HCT116 (cell line): ENCODE results near the gene KRIT1. TPM values are rescaled to one million over a fixed set of nuclear protein-coding genes. Genes with fewer than 3 reads are reported as not detected.

Experiments
- ATAC-seq: fragments of 200-7000 bp; cut with Tn5 transposase; 2 replicates; pipeline ENCODE4 v1.9.1; 2020; ENCODE audit warnings: mild to moderate bottlenecking, moderate library complexity
- BruUV-seq: library from RNA; stranded (reverse); fragments of 400-500 nt; replicated peaks from 2 replicates; lab custom pipeline; 2021; lab: Mats Ljungman, UMichigan
- CTCF ChIA-PET: fragments of 300-600 bp; sonication (Branson Sonifier 250); formaldehyde crosslinking; loops from one replicate; lab custom pipeline; 2021; ENCODE audit warnings: antibody characterized with exemption; lab: Charles Lee
- POLR2A ChIA-PET: fragments of 300-600, 350-600 bp; sonication (Branson Sonifier 250); formaldehyde crosslinking; loops from one replicate; lab custom pipeline; 2021; ENCODE audit warnings: antibody characterized with exemption; lab: Charles Lee
- RAD21 ChIA-PET, 2 experiments: fragments of 300-600 bp; sonication (Branson Sonifier 250); formaldehyde crosslinking; loops; one replicate each; lab custom pipeline; 2023; ENCODE audit warnings: low total read pairs in 2 of 2; ENCODE audit not compliant: uncharacterized antibody in 2 of 2, unreplicated experiment in 2 of 2, low non-redundant PET in 1 of 2; lab: Charles Lee
- DNase-seq: peaks from one replicate; pipeline ENCODE4 v3.0.0-alpha.2; 2010; ENCODE audit warnings: low read depth, low spot score
- H2AFZ ChIP-seq: fragments of 200-600 bp; shearing (Covaris generic), sonication (generic); 2 replicates; pipeline ENCODE4 v1.6.1; 2017; ENCODE audit warnings: low read depth, mixed run types, mixed read lengths, antibody characterized with exemption, low read length; ENCODE audit not compliant: poor library complexity, severe bottlenecking
- H3K27ac ChIP-seq: 2 replicates; pipeline ENCODE4 v1.5.1; 2012; ENCODE audit warnings: low read depth, low read length
- H3K27me3 ChIP-seq: fragments of 200-600 bp; sonication (generic); 2 replicates; pipeline ENCODE4 v1.6.1; 2016; ENCODE audit warnings: mixed run types, low read length, mixed read lengths; ENCODE audit not compliant: insufficient read depth
- H3K36me3 ChIP-seq, 2 experiments: fragments of 200-500 bp in 1 of 2; fragments of 200-600 bp in 1 of 2; sonication (Bioruptor generic) in 1 of 2; sonication (generic) in 1 of 2; 2 replicates each; pipeline versions ENCODE4 v1.5.1 to v1.6.1; 2014 to 2016; ENCODE audit warnings: low read length in 2 of 2, inconsistent platforms in 1 of 2, mixed read lengths in 1 of 2, mixed run types in 1 of 2; ENCODE audit not compliant: insufficient read depth in 2 of 2, control insufficient read depth in 1 of 2
- H3K4me1 ChIP-seq, 2 experiments: fragments of 200-600 bp in 1 of 2; sonication (generic) in 1 of 2; 2 replicates each; pipeline versions ENCODE4 v1.5.1 to v1.6.1; 2012 to 2017; ENCODE audit warnings: low read length in 2 of 2, inconsistent platforms in 1 of 2, mild to moderate bottlenecking in 1 of 2, mixed read lengths in 1 of 2, mixed run types in 1 of 2, moderate library complexity in 1 of 2; ENCODE audit not compliant: insufficient read depth in 2 of 2, control insufficient read depth in 1 of 2
- H3K4me2 ChIP-seq: fragments of 200-600 bp; sonication (generic); 2 replicates; pipeline ENCODE4 v1.6.1; 2017; ENCODE audit warnings: mixed run types, low read length, mixed read lengths
- H3K4me3 ChIP-seq, 2 experiments: fragments of 200-600 bp in 1 of 2; sonication (generic) in 1 of 2; replicated peaks in 1 of 2; 2 replicates each; pipeline ENCODE4 v1.5.1; 2011 to 2016; ENCODE audit warnings: low read length in 2 of 2, control low read depth in 1 of 2, low read depth in 1 of 2, mild to moderate bottlenecking in 1 of 2, mixed read lengths in 1 of 2, mixed run types in 1 of 2
- H3K79me2 ChIP-seq: fragments of 200-600 bp; sonication (generic); 2 replicates; pipeline ENCODE4 v1.6.1; 2017; ENCODE audit warnings: mild to moderate bottlenecking, mixed run types, low read length, moderate library complexity, mixed read lengths; ENCODE audit not compliant: insufficient read depth
- H3K9ac ChIP-seq: fragments of 200-600 bp; sonication (generic); 2 replicates; pipeline ENCODE4 v1.6.1; 2016; ENCODE audit warnings: low read length, mixed read lengths
- H3K9me2 ChIP-seq: fragments of 200-600 bp; sonication (generic), shearing (Covaris generic); 2 replicates; pipeline ENCODE4 v1.6.1; 2017; ENCODE audit warnings: mixed run types, mild to moderate bottlenecking, moderate library complexity; ENCODE audit not compliant: insufficient read depth
- H3K9me3 ChIP-seq, 2 experiments: fragments of 200-500 bp in 1 of 2; fragments of 200-600 bp in 1 of 2; sonication (Bioruptor generic) in 1 of 2; sonication (generic) in 1 of 2; 2 replicates each; pipeline ENCODE4 v1.6.1; 2014 to 2017; ENCODE audit warnings: low read length in 2 of 2, mixed read lengths in 2 of 2, inconsistent platforms in 1 of 2, low read depth in 1 of 2, mild to moderate bottlenecking in 1 of 2, mixed run types in 1 of 2, moderate library complexity in 1 of 2; ENCODE audit not compliant: control insufficient read depth in 1 of 2, insufficient read depth in 1 of 2
- H4K20me1 ChIP-seq: fragments of 200-600 bp; sonication (generic), shearing (Covaris generic); 2 replicates; pipeline ENCODE4 v1.6.1; 2017; ENCODE audit warnings: mixed run types, mild to moderate bottlenecking, moderate library complexity; ENCODE audit not compliant: insufficient read depth
- EZH2 ChIP-seq: fragments of 200-600 bp; sonication (generic); IDR thresholded peaks from 2 replicates; pipeline ENCODE4 v1.6.1; 2017; ENCODE audit warnings: antibody characterized with exemption, mixed run types
- EZH2phosphoT487 ChIP-seq: fragments of 200-600 bp; IDR thresholded peaks from 2 replicates; pipeline ENCODE4 v1.6.1; 2018; ENCODE audit warnings: antibody characterized with exemption, borderline replicate concordance
- FOSL1 ChIP-seq: IDR thresholded peaks from 2 replicates; pipeline ENCODE4 v1.6.1; 2012; ENCODE audit warnings: low read depth
- MAX ChIP-seq: IDR thresholded peaks from 2 replicates; pipeline ENCODE4 v1.6.1; 2012
- POLR2AphosphoS5 ChIP-seq: IDR thresholded peaks from 2 replicates; pipeline ENCODE4 v1.6.1; 2011; ENCODE audit warnings: mild to moderate bottlenecking, low read depth, low read length, moderate library complexity
- SP1 ChIP-seq: IDR thresholded peaks from 2 replicates; pipeline ENCODE4 v1.6.1; 2012; ENCODE audit warnings: low read depth
- ZBTB33 ChIP-seq: IDR thresholded peaks from 2 replicates; pipeline ENCODE4 v1.6.1; 2011; ENCODE audit warnings: mild to moderate bottlenecking, low read length, moderate library complexity; ENCODE audit not compliant: insufficient replicate concordance; ENCODE audit errors: extremely low read depth
- intact Hi-C: fragments of 100-400 bp; cut with micrococcal nuclease; formaldehyde crosslinking; loops from 2 replicates; pipeline ENCODE4 v1.10.0; 2022
- total RNA-seq: library from RNA; stranded (reverse); gene quantifications from one replicate; pipeline ENCODE4 v1.2.1, GENCODE V29; 2021; ENCODE audit not compliant: unreplicated experiment
- TF ChIP-seq, protein P1 (sequence below): IDR thresholded peaks from 2 replicates; pipeline ENCODE4 v1.6.1; 2012; ENCODE audit warnings: low read depth

Gene KRIT1
- total RNA-seq, 1 experiment from 2014 or later, result 32.4 TPM

DNA sequence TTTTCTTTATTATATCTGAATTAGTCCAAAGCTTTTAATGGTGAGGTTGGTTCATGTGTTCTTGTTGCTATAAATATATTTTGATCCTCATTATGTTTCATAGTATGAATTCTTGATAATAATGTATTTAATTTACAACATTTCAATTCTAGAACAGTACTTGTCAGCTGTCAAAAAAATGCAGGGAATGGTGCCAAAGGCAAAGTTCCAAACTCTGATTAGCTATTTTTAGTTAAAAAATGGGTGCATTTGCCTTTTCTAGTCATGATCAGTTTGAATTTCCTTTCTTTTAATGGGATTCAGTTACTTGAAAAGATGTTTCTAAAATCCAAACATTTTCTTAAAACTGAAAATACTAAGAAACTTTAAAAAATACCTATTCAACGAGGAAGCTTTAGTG, 49.7 kb upstream of the KRIT1 start:
- no peaks in the 10 kb centered on the region for H3K9me2 ChIP-seq

More for the DNA sequence above, 49.7 kb upstream of the KRIT1 start:
- Histone ChIP-seq H3K27ac (no peak overlapping the region), H3K4me2 (no peak overlapping the region), H3K27me3 (no peaks in the 10 kb centered on the region), H3K4me1 (peaks cover 0 to 3% of the 10 kb centered on the region in 2 experiments; a peak in 1 of 4 replicates), H4K20me1 (no peaks in the 10 kb centered on the region; the same call in 1 of the 2 replicates), H3K4me3 (no peak overlapping the region), H3K9me3 (no peaks in the 10 kb centered on the region), H2AFZ (no peak overlapping the region), H3K36me3 (peaks cover 0 to 5% of the 10 kb centered on the region in 2 experiments; a peak in 1 of 4 replicates), H3K9ac (no peak overlapping the region), H3K79me2 (peaks cover 26% of the 10 kb centered on the region)
- DNase-seq (no peak), ATAC-seq (no peak)
- intact Hi-C loops, result loop anchor here (5.0 kb wide), 1 partner anchor 33 kb away; no protein-coding TSS in a partner anchor
- RAD21 ChIA-PET, result no interaction called here
- no peak for TF ChIP-seq EZH2
- TF ChIP-seq MAX, result no peak
- no peak for TF ChIP-seq FOSL1
- TF ChIP-seq ZBTB33, result no peak
- no peak for TF ChIP-seq EZH2phosphoT487
- TF ChIP-seq, protein P1, sequence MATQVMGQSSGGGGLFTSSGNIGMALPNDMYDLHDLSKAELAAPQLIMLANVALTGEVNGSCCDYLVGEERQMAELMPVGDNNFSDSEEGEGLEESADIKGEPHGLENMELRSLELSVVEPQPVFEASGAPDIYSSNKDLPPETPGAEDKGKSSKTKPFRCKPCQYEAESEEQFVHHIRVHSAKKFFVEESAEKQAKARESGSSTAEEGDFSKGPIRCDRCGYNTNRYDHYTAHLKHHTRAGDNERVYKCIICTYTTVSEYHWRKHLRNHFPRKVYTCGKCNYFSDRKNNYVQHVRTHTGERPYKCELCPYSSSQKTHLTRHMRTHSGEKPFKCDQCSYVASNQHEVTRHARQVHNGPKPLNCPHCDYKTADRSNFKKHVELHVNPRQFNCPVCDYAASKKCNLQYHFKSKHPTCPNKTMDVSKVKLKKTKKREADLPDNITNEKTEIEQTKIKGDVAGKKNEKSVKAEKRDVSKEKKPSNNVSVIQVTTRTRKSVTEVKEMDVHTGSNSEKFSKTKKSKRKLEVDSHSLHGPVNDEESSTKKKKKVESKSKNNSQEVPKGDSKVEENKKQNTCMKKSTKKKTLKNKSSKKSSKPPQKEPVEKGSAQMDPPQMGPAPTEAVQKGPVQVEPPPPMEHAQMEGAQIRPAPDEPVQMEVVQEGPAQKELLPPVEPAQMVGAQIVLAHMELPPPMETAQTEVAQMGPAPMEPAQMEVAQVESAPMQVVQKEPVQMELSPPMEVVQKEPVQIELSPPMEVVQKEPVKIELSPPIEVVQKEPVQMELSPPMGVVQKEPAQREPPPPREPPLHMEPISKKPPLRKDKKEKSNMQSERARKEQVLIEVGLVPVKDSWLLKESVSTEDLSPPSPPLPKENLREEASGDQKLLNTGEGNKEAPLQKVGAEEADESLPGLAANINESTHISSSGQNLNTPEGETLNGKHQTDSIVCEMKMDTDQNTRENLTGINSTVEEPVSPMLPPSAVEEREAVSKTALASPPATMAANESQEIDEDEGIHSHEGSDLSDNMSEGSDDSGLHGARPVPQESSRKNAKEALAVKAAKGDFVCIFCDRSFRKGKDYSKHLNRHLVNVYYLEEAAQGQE, result no peak
- TF ChIP-seq POLR2AphosphoS5, result no peak
- TF ChIP-seq SP1, result no peak
- POLR2A ChIA-PET, result no interaction called here
- CTCF ChIA-PET, result no interaction called here
- no TSS peak for BruUV-seq
